Stimulated activated CD4-positive, alpha-beta T cell treated with anti-CD3 and anti-CD28 coated beads, Interleukin-12 subunit alpha, Interleukin-12 subunit beta, amount 100 ng/mL, for 48 hours (primary cell): ENCODE measurements around the gene TSPAN8.
"Not testable (repeated sequence)": the region's sequence is repeated elsewhere in the genome, so short reads cannot be mapped to it uniquely, and the experiment has no call there.

Experiments
- DNase-seq, 3 donors: peaks; one replicate each; pipeline ENCODE4 v3.0.0-alpha.2; 2020; ENCODE audit warnings: low read depth in 2 of 3, low spot score in 1 of 3

TSPAN8 gene

GRCh38 chr12:71157601-71158233 lies at the start of gene TSPAN8:
TSS of gene TSPAN8 (minus strand) at chr12:71157999. CDS start at chr12:71157678, 321 bp downstream.
- DNase-seq, result no peak

- no peak for DNase-seq
Measured at GRCh38 chr12:71201136-71201679, 43.4 kb upstream of the TSPAN8 start.

GRCh38 chr12:71200706-71201105 lies 42.9 kb upstream of the TSPAN8 start:
- no peak for DNase-seq

- no peak for DNase-seq
Measured at GRCh38 chr12:71197460-71197859, 39.7 kb upstream of the TSPAN8 start.

- DNase-seq, result no peak
Measured at GRCh38 chr12:71195338-71195896, 37.6 kb upstream of the TSPAN8 start.

GRCh38 chr12:71194657-71195056 lies 36.9 kb upstream of the TSPAN8 start:
- no peak for DNase-seq

GRCh38 chr12:71193041-71193440 lies 35.2 kb upstream of the TSPAN8 start:
- no peak for DNase-seq

GRCh38 chr12:71191509-71192196 lies 33.9 kb upstream of the TSPAN8 start:
- DNase-seq, result no peak

- DNase-seq, result no peak
Measured at GRCh38 chr12:71190822-71191221, 33.0 kb upstream of the TSPAN8 start.

GRCh38 chr12:71187379-71187778 lies 29.6 kb upstream of the TSPAN8 start:
- DNase-seq, result no peak

- no peak for DNase-seq
Measured at GRCh38 chr12:71186571-71187288, 28.9 kb upstream of the TSPAN8 start.

GRCh38 chr12:71183846-71184245 lies 26.0 kb upstream of the TSPAN8 start:
- no peak for DNase-seq

GRCh38 chr12:71183018-71183417 lies 25.2 kb upstream of the TSPAN8 start:
- DNase-seq, result no peak

- no peak for DNase-seq
Measured at GRCh38 chr12:71178162-71178561, 20.4 kb upstream of the TSPAN8 start.

GRCh38 chr12:71174825-71175224 lies 17.0 kb upstream of the TSPAN8 start:
- no peak for DNase-seq

- no peak for DNase-seq
Measured at GRCh38 chr12:71174146-71174545, 16.3 kb upstream of the TSPAN8 start.

- DNase-seq, result no peak
Measured at GRCh38 chr12:71170456-71170855, 12.7 kb upstream of the TSPAN8 start.

GRCh38 chr12:71169286-71169685 lies 11.5 kb upstream of the TSPAN8 start:
- no peak for DNase-seq

GRCh38 chr12:71166862-71167496 lies 9.2 kb upstream of the TSPAN8 start:
- no peak for DNase-seq

GRCh38 chr12:71166280-71166679 lies 8.5 kb upstream of the TSPAN8 start:
- DNase-seq, result no peak

GRCh38 chr12:71165780-71166179 lies 8.0 kb upstream of the TSPAN8 start:
- DNase-seq, result not testable (repeated sequence)
